Measurements from ENCODE around the gene RGMA. TPM values are rescaled to one million over a fixed set of nuclear protein-coding genes. Genes with fewer than 3 reads are reported as not detected.

The RGMA gene
- total RNA-seq, 2 donors from 2014 or later: 37.7 to 67.1 TPM

DNA sequence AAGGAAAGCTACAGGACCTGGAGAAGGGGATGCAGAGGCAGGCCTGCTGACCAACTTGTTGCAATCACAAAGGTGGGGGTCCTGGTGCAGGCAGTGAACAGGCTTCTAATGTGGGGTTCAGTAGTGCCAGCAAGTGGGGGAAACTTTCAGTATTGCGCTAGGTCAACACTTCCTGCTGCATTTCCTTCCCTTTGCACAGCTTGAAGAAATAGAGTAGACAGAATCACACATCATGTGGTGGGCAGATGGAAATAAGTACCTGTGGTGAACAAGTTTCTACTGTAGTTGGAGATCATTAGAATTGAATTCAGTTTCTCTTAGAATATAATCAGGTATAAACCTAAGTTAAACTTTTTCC is 63.4 kb downstream of the RGMA start:
- H3K4me3 ChIP-seq (ENCODE audit: low read length): no peak overlapping the region
- no peak overlapping the region for H3K27ac Mint-ChIP-seq
- H3K27me3 ChIP-seq (ENCODE audit: control insufficient read depth, insufficient read depth, low read length, poor library complexity, severe bottlenecking): no peaks in the 10 kb centered on the region
- no peaks in the 10 kb centered on the region for H3K9me3 Mint-ChIP-seq
- H3K4me1 Mint-ChIP-seq: peaks cover 10% of the 10 kb centered on the region
- no peak overlapping the region for H3K4me3 Mint-ChIP-seq
- no peaks in the 10 kb centered on the region for H3K9me3 ChIP-seq (ENCODE audit: control insufficient read depth, low read length)
- WGBS, 2 experiments (ENCODE audit: insufficient coverage in 1 of 2, insufficient read length in 1 of 2): 89 to 100% methylated on average over 1 of the region's 1 CpG
- H3K36me3 ChIP-seq (ENCODE audit: control insufficient read depth, insufficient read depth, low read length): peaks cover 78% of the 10 kb centered on the region
- TF ChIP-seq, protein P1, sequence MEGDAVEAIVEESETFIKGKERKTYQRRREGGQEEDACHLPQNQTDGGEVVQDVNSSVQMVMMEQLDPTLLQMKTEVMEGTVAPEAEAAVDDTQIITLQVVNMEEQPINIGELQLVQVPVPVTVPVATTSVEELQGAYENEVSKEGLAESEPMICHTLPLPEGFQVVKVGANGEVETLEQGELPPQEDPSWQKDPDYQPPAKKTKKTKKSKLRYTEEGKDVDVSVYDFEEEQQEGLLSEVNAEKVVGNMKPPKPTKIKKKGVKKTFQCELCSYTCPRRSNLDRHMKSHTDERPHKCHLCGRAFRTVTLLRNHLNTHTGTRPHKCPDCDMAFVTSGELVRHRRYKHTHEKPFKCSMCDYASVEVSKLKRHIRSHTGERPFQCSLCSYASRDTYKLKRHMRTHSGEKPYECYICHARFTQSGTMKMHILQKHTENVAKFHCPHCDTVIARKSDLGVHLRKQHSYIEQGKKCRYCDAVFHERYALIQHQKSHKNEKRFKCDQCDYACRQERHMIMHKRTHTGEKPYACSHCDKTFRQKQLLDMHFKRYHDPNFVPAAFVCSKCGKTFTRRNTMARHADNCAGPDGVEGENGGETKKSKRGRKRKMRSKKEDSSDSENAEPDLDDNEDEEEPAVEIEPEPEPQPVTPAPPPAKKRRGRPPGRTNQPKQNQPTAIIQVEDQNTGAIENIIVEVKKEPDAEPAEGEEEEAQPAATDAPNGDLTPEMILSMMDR (conservative IDR thresholded peaks at IDR 0.05): no peak
- peaks cover 64% of the 10 kb centered on the region for H3K36me3 Mint-ChIP-seq (ENCODE audit: low read depth)
- no peak overlapping the region for H3K9ac ChIP-seq (ENCODE audit: extremely low read depth, low read length, poor library complexity, severe bottlenecking)
- H3K4me1 ChIP-seq (ENCODE audit: control insufficient read depth, insufficient read depth, low read length): peaks cover 4% of the 10 kb centered on the region
- H3K27ac ChIP-seq (ENCODE audit: low read depth, low read length): no peak overlapping the region
- no peaks in the 10 kb centered on the region for H3K27me3 Mint-ChIP-seq (ENCODE audit: insufficient read depth)
- DNase-seq: no peak

DNA sequence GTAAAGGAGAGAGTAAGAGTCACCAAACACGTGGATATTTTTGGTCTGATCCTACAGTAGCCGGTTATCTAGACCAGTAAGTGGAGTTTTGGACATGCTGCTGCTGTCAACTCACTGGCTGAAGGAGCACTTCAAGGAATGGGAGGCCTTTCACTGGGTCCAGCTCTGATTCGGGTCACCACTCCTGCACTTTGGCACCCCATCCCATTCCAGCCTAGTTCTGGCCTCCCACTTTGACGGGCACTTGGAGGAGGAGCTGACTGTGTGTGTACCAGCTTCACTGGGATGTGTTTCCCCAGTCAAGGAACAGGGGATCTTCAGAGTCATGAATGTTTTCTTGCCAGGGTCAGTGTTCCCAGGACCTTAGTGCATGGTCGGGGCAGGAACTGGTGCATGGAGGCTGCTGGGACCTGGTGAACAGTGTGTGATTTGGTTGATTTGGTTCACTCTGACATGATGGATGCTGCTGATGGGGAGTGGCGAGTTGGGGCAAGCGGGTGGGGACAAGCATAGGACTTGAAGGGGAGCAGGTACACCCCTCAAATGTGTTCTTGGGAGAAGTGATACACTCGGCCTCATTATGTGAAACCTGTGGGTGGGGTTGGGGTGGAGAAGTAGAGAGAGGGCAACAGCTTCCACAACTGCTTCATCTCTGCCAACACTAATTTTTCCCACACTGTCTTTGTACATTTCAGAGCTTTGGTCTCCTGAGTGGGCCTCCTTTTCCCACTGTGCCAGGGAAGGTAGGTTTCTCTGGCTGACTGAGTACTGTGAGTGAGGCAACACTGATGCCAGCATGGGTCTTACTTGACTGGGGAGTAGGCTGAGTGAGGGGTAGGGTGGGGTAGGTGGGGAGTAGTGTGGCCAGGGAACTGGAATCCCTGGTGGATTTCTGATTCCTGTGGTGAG is 64.0 kb downstream of the RGMA start:
- Histone ChIP-seq H3K27ac (ENCODE audit: low read depth, low read length) (no peak overlapping the region), H3K4me1 (ENCODE audit: control insufficient read depth, insufficient read depth, low read length) (no peaks in the 10 kb centered on the region), H3K9me3 (ENCODE audit: control insufficient read depth, low read length) (no peaks in the 10 kb centered on the region), H3K27me3 (ENCODE audit: control insufficient read depth, insufficient read depth, low read length, poor library complexity, severe bottlenecking) (no peaks in the 10 kb centered on the region), H3K4me3 (ENCODE audit: low read length) (no peak overlapping the region), H3K36me3 (ENCODE audit: control insufficient read depth, insufficient read depth, low read length) (peaks cover 84% of the 10 kb centered on the region), H3K9ac (ENCODE audit: extremely low read depth, low read length, poor library complexity, severe bottlenecking) (no peak overlapping the region)
- TF ChIP-seq, protein P1 (conservative IDR thresholded peaks at IDR 0.05): no peak
- 96 to 97% methylated on average over 5 to 7 of the region's 8 CpGs for WGBS, 2 experiments (ENCODE audit: insufficient coverage in 1 of 2, insufficient read length in 1 of 2)
- Mint-ChIP-seq H3K36me3 (ENCODE audit: low read depth) (peaks cover 70% of the 10 kb centered on the region), H3K9me3 (no peaks in the 10 kb centered on the region), H3K4me1 (peaks cover 4% of the 10 kb centered on the region), H3K27ac (peak overlapping the region; percentile 71), H3K27me3 (ENCODE audit: insufficient read depth) (no peaks in the 10 kb centered on the region), H3K4me3 (no peak overlapping the region)
- DNase-seq: peak; percentile 37

DNA sequence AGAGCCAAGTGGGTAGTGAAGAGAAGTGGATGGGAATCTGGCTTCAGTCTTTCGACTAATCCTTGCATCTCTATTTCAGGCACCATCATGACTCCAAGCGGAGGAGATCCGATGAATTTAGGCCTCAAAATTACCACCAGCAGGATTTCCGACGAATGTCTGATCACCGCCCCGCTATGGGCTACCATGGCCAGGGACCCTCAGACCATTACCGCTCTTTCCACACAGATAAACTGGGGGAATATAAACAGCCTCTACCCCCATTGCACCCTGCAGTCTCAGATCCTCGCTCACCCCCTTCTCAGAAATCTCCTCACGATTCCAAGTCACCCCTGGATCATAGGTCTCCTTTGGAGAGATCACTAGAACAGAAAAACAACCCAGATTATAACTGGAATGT is 64.7 kb downstream of the RGMA start:
- Histone ChIP-seq H3K4me3 (ENCODE audit: low read length) (no peak overlapping the region), H3K9me3 (ENCODE audit: control insufficient read depth, low read length) (no peaks in the 10 kb centered on the region), H3K9ac (ENCODE audit: extremely low read depth, low read length, poor library complexity, severe bottlenecking) (no peak overlapping the region), H3K27me3 (ENCODE audit: control insufficient read depth, insufficient read depth, low read length, poor library complexity, severe bottlenecking) (no peaks in the 10 kb centered on the region), H3K4me1 (ENCODE audit: control insufficient read depth, insufficient read depth, low read length) (no peaks in the 10 kb centered on the region), H3K36me3 (ENCODE audit: control insufficient read depth, insufficient read depth, low read length) (peaks cover 91% of the 10 kb centered on the region), H3K27ac (ENCODE audit: low read depth, low read length) (no peak overlapping the region)
- Mint-ChIP-seq H3K27me3 (ENCODE audit: insufficient read depth) (no peaks in the 10 kb centered on the region), H3K4me3 (no peak overlapping the region), H3K4me1 (no peaks in the 10 kb centered on the region), H3K9me3 (no peaks in the 10 kb centered on the region), H3K36me3 (ENCODE audit: low read depth) (peaks cover 75% of the 10 kb centered on the region), H3K27ac (peak overlapping the region; percentile 22)
- TF ChIP-seq, protein P1 (conservative IDR thresholded peaks at IDR 0.05): no peak
- 96 to 100% methylated on average over 7 to 10 of the region's 10 CpGs for WGBS, 2 experiments (ENCODE audit: insufficient coverage in 1 of 2, insufficient read length in 1 of 2)
- DNase-seq: peak; percentile 5

Measured in endodermal cell (in vitro differentiated cells).